Left lobe of liver (tissue), 2 donors: ENCODE results near the gene FFAR1. TPM values are rescaled to one million over a fixed set of nuclear protein-coding genes. Genes with fewer than 3 reads are reported as not detected.

Experiments used
- ATAC-seq: fragments of 200-7000 bp; cut with Tn5 transposase; one replicate; pipeline ENCODE4 v1.9.1; 2020; ENCODE audit warnings: mild to moderate bottlenecking, moderate library complexity
- DNase-seq: peaks from one replicate; pipeline ENCODE4 v3.0.0-alpha.2; 2020; ENCODE audit warnings: low spot score
- total RNA-seq: library from RNA; stranded (reverse); gene quantifications from one replicate; pipeline ENCODE4 v1.2.1, GENCODE V29; 2021
- donor health status: DM: no; HTN: no; CAD: no; lungs with moderate emphysema.
- donor health status: DM: no; HTN: yes; CAD: no.

FFAR1 gene
- total RNA-seq, 1 donor from 2014 or later = not detected

- no peak for ATAC-seq
Observed at GRCh38 chr19:35341006-35341405, 6.7 kb upstream of the FFAR1 start.

GRCh38 chr19:35341565-35342225 lies 6.0 kb upstream of the FFAR1 start:
- DNase-seq = no peak

More at GRCh38 chr19:35341006-35341405, 6.7 kb upstream of the FFAR1 start:
- no peak for DNase-seq

GRCh38 chr19:35342430-35342829 lies 5.3 kb upstream of the FFAR1 start:
- ATAC-seq = no peak
- no peak for DNase-seq

More at GRCh38 chr19:35341565-35342225, 6.0 kb upstream of the FFAR1 start:
- no peak for ATAC-seq

- ATAC-seq (no peak), DNase-seq (peak; percentile 40)
Observed at GRCh38 chr19:35344511-35345031, 3.1 kb upstream of the FFAR1 start.

GRCh38 chr19:35345671-35346111 lies 2.0 kb upstream of the FFAR1 start:
- ATAC-seq (no peak), DNase-seq (peak; percentile 37)

GRCh38 chr19:35346193-35347052 lies 1.3 kb upstream of the FFAR1 start:
- DNase-seq (peak; percentile 45), ATAC-seq (no peak)

- DNase-seq (no peak), ATAC-seq (no peak)
Observed at GRCh38 chr19:35347930-35348298, 212 bp downstream of the FFAR1 start.

GRCh38 chr19:35348911-35349611 lies 1.4 kb downstream of the FFAR1 start:
- peak; percentile 40 for DNase-seq
- no peak for ATAC-seq

- ATAC-seq = no peak
Observed at GRCh38 chr19:35349614-35350521, 2.2 kb downstream of the FFAR1 start.

GRCh38 chr19:35350591-35350990 lies 2.9 kb downstream of the FFAR1 start:
- no peak for ATAC-seq
- peak; percentile 37 for DNase-seq

More at GRCh38 chr19:35349614-35350521, 2.2 kb downstream of the FFAR1 start:
- DNase-seq = peak; percentile 37

GRCh38 chr19:35351411-35352176 lies 3.9 kb downstream of the FFAR1 start:
- ATAC-seq (no peak), DNase-seq (peak; percentile 42)

- peak; percentile 45 for DNase-seq
- ATAC-seq = no peak
Observed at GRCh38 chr19:35352177-35352447, 4.4 kb downstream of the FFAR1 start.

- DNase-seq = peak; percentile 75
- ATAC-seq = peak; percentile 92
Observed at GRCh38 chr19:35352448-35353304, 5.0 kb downstream of the FFAR1 start.

GRCh38 chr19:35353635-35354034 lies 5.9 kb downstream of the FFAR1 start:
- no peak for ATAC-seq
- peak; percentile 16 for DNase-seq

GRCh38 chr19:35354898-35355297 lies 7.2 kb downstream of the FFAR1 start:
- DNase-seq = peak; percentile 35
- ATAC-seq = no peak

- DNase-seq (peak; percentile 43), ATAC-seq (peak; percentile 45)
Observed at GRCh38 chr19:35355791-35356460, 8.2 kb downstream of the FFAR1 start.

- ATAC-seq (peak; percentile 50), DNase-seq (peak; percentile 44)
Observed at GRCh38 chr19:35357867-35358573, 10.3 kb downstream of the FFAR1 start, which contains the start of gene FFAR3. FFAR3 (plus strand) TSS chr19:35358460; CDS start chr19:35358891, 431 bp downstream.
